GM18499 (cell line): ENCODE data around the gene PATE4.

Experiments
- ATAC-seq: cut with Tn5 transposase; IDR thresholded peaks from one replicate; pipeline ENCODE4 v1.9.1; 2021; ENCODE audit warnings: moderate number of reproducible peaks; ENCODE audit not compliant: insufficient read depth, unreplicated experiment

PATE4 gene

GRCh38 chr11:125886997-125887372, 53.9 kb downstream of the PATE4 start:
- ATAC-seq: peak; percentile 25

DNA sequence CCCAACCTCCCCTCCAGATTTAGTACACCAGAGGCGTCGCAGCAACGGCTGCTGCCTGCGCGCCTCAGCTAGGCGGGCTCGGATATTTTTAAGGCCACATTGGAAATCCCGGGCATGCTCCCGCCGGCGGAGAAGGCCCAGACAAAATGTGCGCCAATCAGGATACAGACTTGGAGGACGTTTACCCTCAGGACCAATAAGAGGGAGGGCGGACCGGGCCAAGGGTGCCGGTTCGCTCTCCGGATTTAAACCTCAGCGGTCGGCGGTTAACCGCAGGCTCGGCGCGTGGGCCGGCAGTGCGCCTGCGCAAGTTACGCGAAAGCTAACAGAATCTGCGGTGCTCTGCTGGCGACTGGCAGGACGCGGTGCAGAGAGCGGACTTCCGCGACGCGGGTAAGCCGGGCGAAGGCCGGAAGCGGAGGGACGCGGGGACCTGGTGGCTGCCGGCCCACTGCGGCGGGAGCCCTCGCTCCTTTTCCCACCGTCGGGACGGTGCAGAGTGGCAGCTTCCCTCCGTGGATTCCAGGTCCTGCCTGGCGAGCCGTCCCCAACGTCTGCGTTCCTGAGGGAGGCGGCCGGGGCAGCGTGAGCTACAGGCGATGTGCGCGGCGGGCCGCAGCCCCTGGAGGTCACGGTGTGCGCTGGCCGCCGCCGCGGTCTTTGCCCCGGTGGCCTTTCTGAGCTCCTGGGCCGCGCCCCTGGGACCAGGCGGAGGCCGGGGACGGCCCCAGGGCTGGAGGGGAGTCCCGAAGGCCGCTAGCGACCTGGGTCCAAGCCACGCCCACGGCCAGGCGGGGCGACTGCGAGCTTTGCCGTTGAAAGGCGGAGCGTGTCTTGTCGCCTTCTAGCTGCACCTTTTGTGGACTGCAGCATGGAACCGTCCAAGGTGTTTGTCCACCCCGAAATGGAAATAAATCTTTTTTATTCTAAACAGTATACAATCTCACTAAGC, 54.5 kb downstream of the PATE4 start, which contains the start of gene HYLS1:
Gene HYLS1, plus strand, starts transcription at position 296 of the 952 bp plus-strand sequence. CDS start 11,701 bp downstream, outside the sequence.
- peak; percentile 77 for ATAC-seq
